K562 (cell line): ENCODE results near the gene CNKSR3. TPM values are rescaled to one million over a fixed set of nuclear protein-coding genes. Genes with fewer than 3 reads are reported as not detected.

ENCODE experiments used
- ATAC-seq: fragments of 200-7000 bp; cut with Tn5 transposase; 3 replicates; pipeline ENCODE4 v1.9.1; 2020; ENCODE audit warnings: moderate library complexity
- BruUV-seq: library from RNA; stranded (reverse); fragments of 400-500 nt; replicated peaks from 2 replicates; lab custom pipeline; 2021; lab: Mats Ljungman, UMichigan
- CTCF ChIA-PET: fragments of 300-600 bp; formaldehyde crosslinking; extraction: SDS; loops from one replicate; lab custom pipeline; 2021; ENCODE audit warnings: low intra/inter-chr PET ratio; lab: Yijun Ruan, JAX
- POLR2A ChIA-PET: fragments of 300-600, 350-650 bp; sonication (Branson Sonifier 250); formaldehyde crosslinking; extraction: SDS; loops from one replicate; lab custom pipeline; 2021; ENCODE audit warnings: antibody characterized with exemption, inconsistent platforms; lab: Yijun Ruan, JAX
- DNase-seq, 4 experiments: peaks; one replicate each; pipeline versions ENCODE4 v3.0.0 to v3.0.0-alpha.2; 2011 to 2018; ENCODE audit warnings: low spot score in 3 of 4, mixed read lengths in 3 of 4; ENCODE audit errors: extremely low read depth in 1 of 4
- FAIRE-seq: peaks from 2 replicates; lab custom pipeline; 2011; peaks lifted over from hg19 to GRCh38; lab: Jason Lieb, UNC
- H2AFZ ChIP-seq: 2 replicates; pipeline ENCODE4 v1.6.0; 2011; ENCODE audit warnings: low read depth, low read length, control low read depth, inconsistent platforms
- H3K27ac ChIP-seq: fragments of 200-600 bp; 3 replicates; pipeline ENCODE4 v1.8.0; 2011; ENCODE audit warnings: low read depth, mild to moderate bottlenecking, control low read depth, inconsistent platforms, low read length, moderate library complexity, mixed read lengths; ENCODE audit errors: extremely low read depth
- H3K27me3 ChIP-seq, 2 experiments: fragments of 300-600 bp in 1 of 2; 2 replicates in 1 of 2; 3 replicates in 1 of 2; pipeline versions ENCODE4 v1.6.0 to v1.8.0; 2011; ENCODE audit warnings: inconsistent platforms in 2 of 2, low read length in 2 of 2, mild to moderate bottlenecking in 1 of 2, mixed read lengths in 1 of 2, moderate library complexity in 1 of 2; ENCODE audit not compliant: control insufficient read depth in 2 of 2, insufficient read depth in 2 of 2
- H3K36me3 ChIP-seq: fragments of 300-600 bp; 3 replicates; pipeline ENCODE4 v1.8.0; 2011; ENCODE audit warnings: mild to moderate bottlenecking, low read length, inconsistent platforms; ENCODE audit not compliant: control insufficient read depth, insufficient read depth
- H3K4me1 ChIP-seq, 2 experiments: fragments of 200-600 bp in 1 of 2; replicated peaks in 1 of 2; 2 replicates in 1 of 2; 3 replicates in 1 of 2; pipeline versions ENCODE4 v1.5.1 to v1.8.0; 2011; ENCODE audit warnings: inconsistent platforms in 2 of 2, low read length in 2 of 2, mild to moderate bottlenecking in 1 of 2, mixed read lengths in 1 of 2, moderate library complexity in 1 of 2; ENCODE audit not compliant: control insufficient read depth in 2 of 2, insufficient read depth in 2 of 2
- H3K4me2 ChIP-seq: 2 replicates; pipeline ENCODE4 v1.6.1; 2011; ENCODE audit warnings: low read length, control low read depth, inconsistent platforms, mixed read lengths; ENCODE audit not compliant: insufficient read depth
- H3K4me3 ChIP-seq: fragments of 200-600 bp; sonication (generic), shearing (Covaris generic); 2 replicates; pipeline ENCODE4 v1.5.1; 2016; ENCODE audit warnings: control low read depth, inconsistent platforms
- H3K79me2 ChIP-seq: fragments of 200-600 bp; 3 replicates; pipeline ENCODE4 v1.8.0; 2011; ENCODE audit warnings: low read length, inconsistent platforms; ENCODE audit not compliant: control insufficient read depth, insufficient read depth
- H3K9ac ChIP-seq, 2 experiments: 2 replicates each; pipeline versions ENCODE4 v1.6.0 to v1.6.1; 2011; ENCODE audit warnings: low read depth in 2 of 2, low read length in 2 of 2, control low read depth in 1 of 2, inconsistent platforms in 1 of 2, mild to moderate bottlenecking in 1 of 2, mixed read lengths in 1 of 2; ENCODE audit not compliant: insufficient read depth in 1 of 2
- H3K9me1 ChIP-seq: one replicate; pipeline ENCODE4 v1.6.0; 2011; ENCODE audit warnings: inconsistent platforms, mild to moderate bottlenecking, low read length, moderate library complexity; ENCODE audit not compliant: control insufficient read depth, insufficient read depth
- H3K9me3 ChIP-seq: replicated peaks from 2 replicates; pipeline ENCODE4 v1.5.1; 2011; ENCODE audit warnings: low read depth, low read length, inconsistent platforms; ENCODE audit not compliant: control insufficient read depth, insufficient read depth
- H4K20me1 ChIP-seq: replicated peaks from 2 replicates; pipeline ENCODE4 v1.6.1; 2011; ENCODE audit warnings: low read length, inconsistent platforms, mixed read lengths; ENCODE audit not compliant: control insufficient read depth, insufficient read depth
- ATF1 ChIP-seq, 2 experiments: fragments of 450-650 bp in 1 of 2; IDR thresholded peaks; 2 replicates each; pipeline ENCODE4 v1.6.1; 2016; ENCODE audit warnings: missing compliant biosample characterization in 1 of 2, missing genetic modification characterization in 1 of 2
- CREM ChIP-seq: IDR thresholded peaks from 2 replicates; pipeline ENCODE4 v1.6.1; 2014; ENCODE audit warnings: antibody characterized with exemption, low read depth
- GATAD2A ChIP-seq: fragments of 450-650 bp; IDR thresholded peaks from 2 replicates; pipeline ENCODE4 v1.6.1; 2017
- GTF2E2 ChIP-seq: fragments of 200-800 bp; sonication (Bioruptor generic); IDR thresholded peaks from 2 replicates; pipeline ENCODE4 v1.6.1; 2016; ENCODE audit warnings: missing genetic modification characterization, missing compliant biosample characterization
- HMG20B ChIP-seq: fragments of 250-450 bp; sonication (Bioruptor Pico); IDR thresholded peaks from 2 replicates; pipeline ENCODE4 v1.5.0; 2021; ENCODE audit warnings: mild to moderate bottlenecking
- IRF2 ChIP-seq: sonication (generic); formaldehyde crosslinking; IDR thresholded peaks from 2 replicates; pipeline ENCODE4 v1.8.1; 2022; ENCODE audit warnings: mild to moderate bottlenecking, missing genetic modification reagents
- MEIS2 ChIP-seq: fragments of 450-650 bp; IDR thresholded peaks from 2 replicates; pipeline ENCODE4 v1.6.1; 2014; ENCODE audit warnings: mild to moderate bottlenecking; ENCODE audit not compliant: partially characterized antibody
- NONO ChIP-seq, 2 experiments: fragments of 200-400 bp in 1 of 2; fragments of 450-650 bp in 1 of 2; formaldehyde crosslinking in 1 of 2; IDR thresholded peaks; 2 replicates each; pipeline ENCODE4 v1.6.1; 2017; ENCODE audit warnings: low read depth in 2 of 2, mild to moderate bottlenecking in 2 of 2, moderate library complexity in 2 of 2, low read length in 1 of 2
- RBM34 ChIP-seq: fragments of 200-400 bp; formaldehyde crosslinking; IDR thresholded peaks from 2 replicates; pipeline ENCODE4 v1.6.1; 2018; ENCODE audit warnings: low read length, borderline replicate concordance; ENCODE audit not compliant: insufficient read depth
- SMAD4 ChIP-seq: fragments of 250-450 bp; sonication (Bioruptor Pico); conservative IDR thresholded peaks from 2 replicates; pipeline ENCODE4 v1.8.0; 2021; ENCODE audit warnings: inconsistent platforms, mild to moderate bottlenecking, moderate library complexity
- SMARCC2 ChIP-seq: fragments of 450-650 bp; IDR thresholded peaks from 2 replicates; pipeline ENCODE4 v1.6.1; 2017; ENCODE audit warnings: antibody characterized with exemption, moderate library complexity, mild to moderate bottlenecking, low read depth
- ZNF263 ChIP-seq: sonication (generic); formaldehyde crosslinking; IDR thresholded peaks from 2 replicates; pipeline ENCODE4 v1.8.0; 2022; ENCODE audit warnings: mild to moderate bottlenecking, missing genetic modification reagents, borderline replicate concordance
- ZNF583 ChIP-seq: fragments of 250-450 bp; sonication (Bioruptor Pico); IDR thresholded peaks from 2 replicates; pipeline ENCODE4 v1.4.0; 2020
- ZNF830 ChIP-seq: fragments of 250-450 bp; sonication (Bioruptor Pico); IDR thresholded peaks from 2 replicates; pipeline ENCODE4 v1.5.0; 2021; ENCODE audit warnings: mild to moderate bottlenecking
- WGBS: fragments of 100-300 bp; shearing (Covaris generic); methylation state at CpG from one replicate; pipeline ENCODE4 v1.1.6; 2016; ENCODE audit warnings: low coverage, mixed read lengths; ENCODE audit not compliant: insufficient coverage; ENCODE audit errors: missing lambda C conversion rate; 5-methylcytosine and 5-hydroxymethylcytosine counted together
- in situ Hi-C: fragments of 300-500 bp; cut with MboI; formaldehyde crosslinking; loops from 4 replicates; pipeline ENCODE4 v1.15.0; 2018; ENCODE audit warnings: inconsistent platforms, mixed read lengths
- intact Hi-C: fragments of 100-400 bp; cut with micrococcal nuclease; formaldehyde crosslinking; loops from 2 replicates; pipeline ENCODE4 v1.14.2; 2022
- polyA plus RNA-seq, 8 experiments: library from polyadenylated mRNA; depleted of rRNA in 4 of 8; stranded (reverse) in 5 of 8; unstranded in 3 of 8; fragments of >200 nt; fragmentation: Nextera tagmentation in 2 of 8; fragmentation: Illumina TruSeq in 1 of 8; extraction: Ambion mirVana in 2 of 8; extraction: Trizol in 1 of 8; gene quantifications; 2 replicates each; pipeline versions ENCODE4 v1.2.1 to v1.2.3, GENCODE V29; 2011 to 2014; ENCODE audit warnings: inconsistent platforms in 1 of 8, missing spikeins in 1 of 8
- total RNA-seq, 7 experiments: library from RNA; depleted of rRNA in 6 of 7; stranded (reverse); fragments of >200 nt in 6 of 7; fragmentation: Illumina TruSeq in 2 of 7; extraction: Trizol in 2 of 7; gene quantifications; 2 replicates each; pipeline versions ENCODE4 v1.2.1 to v1.2.3, GENCODE V29; 2011 to 2021; ENCODE audit warnings: low replicate concordance in 1 of 7
- TF ChIP-seq, protein P1 (sequence below), 3 experiments: fragments of 200-800 bp in 1 of 3; fragments of 250-450 bp in 1 of 3; fragments of 450-650 bp in 1 of 3; sonication (Bioruptor Pico) in 1 of 3; sonication (Bioruptor generic) in 1 of 3; formaldehyde crosslinking in 1 of 3; IDR thresholded peaks; 2 replicates each; pipeline versions ENCODE4 v1.6.1 to v1.8.0; 2016 to 2022; ENCODE audit warnings: mild to moderate bottlenecking in 2 of 3, missing genetic modification characterization in 2 of 3, missing compliant biosample characterization in 1 of 3, moderate library complexity in 1 of 3

Gene CNKSR3
- total and polyA plus RNA-seq, 9 of the 15 experiments (the other 6 are each of a cell fraction or from before 2014, with no cell fraction given), result 4.5 to 29.6 (median 9.5) TPM

DNA sequence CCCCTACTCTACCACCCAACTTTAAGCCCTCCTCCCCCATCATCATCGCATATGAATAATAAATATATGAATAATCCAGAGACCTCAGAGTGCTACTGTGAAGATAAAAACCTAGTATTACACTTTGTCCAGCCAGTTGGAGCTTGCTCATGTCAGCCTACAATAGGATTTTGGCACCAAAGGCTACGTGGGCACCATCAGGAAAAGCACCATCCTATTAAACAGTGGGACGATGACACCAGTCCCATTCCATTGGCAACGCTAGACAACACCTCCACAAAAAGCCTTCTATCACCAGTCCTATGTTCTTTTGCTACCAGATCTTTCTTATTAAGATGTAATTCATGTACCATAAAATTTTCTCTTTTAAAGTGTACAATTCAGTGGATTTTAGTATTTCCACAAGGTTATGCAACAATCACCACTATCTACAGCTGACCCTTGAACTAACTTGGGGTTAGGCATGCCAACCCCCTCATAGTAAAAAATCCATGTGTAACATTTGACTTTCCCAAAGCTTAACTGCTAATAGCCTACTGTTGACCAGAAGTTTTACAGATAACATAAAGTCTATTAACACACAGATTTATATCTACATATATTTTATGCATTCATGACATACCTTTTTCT is 41.1 kb downstream of the CNKSR3 start:
- ATAC-seq, result no peak
- WGBS, result 84% methylated on average over 4 of the region's 4 CpGs

More for the DNA sequence above, 41.1 kb downstream of the CNKSR3 start:
- FAIRE-seq (no peak), DNase-seq (no peak)
- POLR2A ChIA-PET, result no interaction called here
- Histone ChIP-seq H3K79me2 (peaks cover 39% of the 10 kb centered on the region), H3K36me3 (peaks cover 7% of the 10 kb centered on the region; the same call in 2 of the 3 replicates), H3K27ac (no peak overlapping the region)
- TF ChIP-seq, protein P1, sequence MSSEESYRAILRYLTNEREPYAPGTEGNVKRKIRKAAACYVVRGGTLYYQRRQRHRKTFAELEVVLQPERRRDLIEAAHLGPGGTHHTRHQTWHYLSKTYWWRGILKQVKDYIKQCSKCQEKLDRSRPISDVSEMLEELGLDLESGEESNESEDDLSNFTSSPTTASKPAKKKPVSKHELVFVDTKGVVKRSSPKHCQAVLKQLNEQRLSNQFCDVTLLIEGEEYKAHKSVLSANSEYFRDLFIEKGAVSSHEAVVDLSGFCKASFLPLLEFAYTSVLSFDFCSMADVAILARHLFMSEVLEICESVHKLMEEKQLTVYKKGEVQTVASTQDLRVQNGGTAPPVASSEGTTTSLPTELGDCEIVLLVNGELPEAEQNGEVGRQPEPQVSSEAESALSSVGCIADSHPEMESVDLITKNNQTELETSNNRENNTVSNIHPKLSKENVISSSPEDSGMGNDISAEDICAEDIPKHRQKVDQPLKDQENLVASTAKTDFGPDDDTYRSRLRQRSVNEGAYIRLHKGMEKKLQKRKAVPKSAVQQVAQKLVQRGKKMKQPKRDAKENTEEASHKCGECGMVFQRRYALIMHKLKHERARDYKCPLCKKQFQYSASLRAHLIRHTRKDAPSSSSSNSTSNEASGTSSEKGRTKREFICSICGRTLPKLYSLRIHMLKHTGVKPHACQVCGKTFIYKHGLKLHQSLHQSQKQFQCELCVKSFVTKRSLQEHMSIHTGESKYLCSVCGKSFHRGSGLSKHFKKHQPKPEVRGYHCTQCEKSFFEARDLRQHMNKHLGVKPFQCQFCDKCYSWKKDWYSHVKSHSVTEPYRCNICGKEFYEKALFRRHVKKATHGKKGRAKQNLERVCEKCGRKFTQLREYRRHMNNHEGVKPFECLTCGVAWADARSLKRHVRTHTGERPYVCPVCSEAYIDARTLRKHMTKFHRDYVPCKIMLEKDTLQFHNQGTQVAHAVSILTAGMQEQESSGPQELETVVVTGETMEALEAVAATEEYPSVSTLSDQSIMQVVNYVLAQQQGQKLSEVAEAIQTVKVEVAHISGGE (CRISPR knock-in tag; IDR thresholded peaks at IDR 0.05), result no peak
- no peak for TF ChIP-seq SMAD4
- no peak for TF ChIP-seq NONO (IDR thresholded peaks at IDR 0.05; ENCODE audit: low read depth in 2 of 2, low read length in 1 of 2)
- TF ChIP-seq GATAD2A, result no peak
- TF ChIP-seq ZNF583 (CRISPR knock-in tag), result no peak
- no peak for TF ChIP-seq ZNF830 (CRISPR knock-in tag)
- no peak for TF ChIP-seq IRF2 (CRISPR knock-in tag)
- TF ChIP-seq ZNF263, result no peak
- no peak for TF ChIP-seq HMG20B (CRISPR knock-in tag)
- TF ChIP-seq MEIS2, result no peak
- no peak for TF ChIP-seq CREM
- TF ChIP-seq ATF1 (CRISPR knock-in tag; IDR thresholded peaks at IDR 0.05), result no peak
- TF ChIP-seq ATF1 (tag; IDR thresholded peaks at IDR 0.05), result no peak
- no peak for TF ChIP-seq GTF2E2 (tag)
- TF ChIP-seq RBM34, result no peak
- TF ChIP-seq SMARCC2, result no peak
- TF ChIP-seq, all 486 proteins: peak for 0
- Histone ChIP-seq H3K9me1 (peaks cover 3% of the 10 kb centered on the region), H3K9me3 (peaks cover 6% of the 10 kb centered on the region), H2AFZ (no peak overlapping the region), H4K20me1 (no peaks in the 10 kb centered on the region), H3K9ac (no peak overlapping the region), H3K4me1 (no peaks in the 10 kb centered on the region), H3K4me3 (no peak overlapping the region), H3K4me2 (no peak overlapping the region), H3K27me3 (no peaks in the 10 kb centered on the region)
- BruUV-seq, result no TSS peak
- intact Hi-C loops (no loop called here), in situ Hi-C loops (no loop called here)
- CTCF ChIA-PET, result no interaction called here
